GM19035 (cell line): ENCODE data around the gene TMEM221.

ENCODE experiments used
- ATAC-seq: cut with Tn5 transposase; IDR thresholded peaks from one replicate; pipeline ENCODE4 v1.9.1; 2021; ENCODE audit not compliant: unreplicated experiment

TMEM221 gene

DNA sequence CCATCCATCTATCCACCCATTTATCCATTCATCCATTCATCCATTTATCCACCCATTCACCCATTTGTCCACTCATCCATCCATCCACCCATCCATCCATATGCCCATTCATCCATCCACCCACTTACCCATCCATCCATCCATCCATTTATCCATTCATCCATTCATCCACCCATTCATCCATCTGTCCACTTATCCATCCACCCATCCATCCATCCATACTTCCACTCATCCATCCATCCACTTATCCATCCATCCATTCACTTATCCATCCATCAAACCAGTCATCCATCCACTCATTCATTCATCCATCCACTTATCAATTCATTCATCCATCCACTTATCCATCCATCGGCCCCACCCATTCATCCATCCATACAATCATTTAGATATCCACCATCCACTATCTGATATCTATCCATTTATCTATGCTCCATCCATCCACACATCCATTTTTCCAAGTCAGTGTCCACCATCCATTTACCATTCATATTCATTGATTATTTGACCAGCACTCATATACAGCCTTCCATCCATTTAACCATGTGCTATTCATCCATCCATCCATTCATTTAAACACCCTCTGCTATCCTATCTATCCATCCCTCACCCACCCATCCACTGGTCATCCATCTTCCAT lies 2.8 kb downstream of the TMEM221 start:
- ATAC-seq, result no peak

- ATAC-seq, result no peak
Observed at GRCh38 chr19:17441241-17442021, 7.0 kb downstream of the TMEM221 start.

DNA sequence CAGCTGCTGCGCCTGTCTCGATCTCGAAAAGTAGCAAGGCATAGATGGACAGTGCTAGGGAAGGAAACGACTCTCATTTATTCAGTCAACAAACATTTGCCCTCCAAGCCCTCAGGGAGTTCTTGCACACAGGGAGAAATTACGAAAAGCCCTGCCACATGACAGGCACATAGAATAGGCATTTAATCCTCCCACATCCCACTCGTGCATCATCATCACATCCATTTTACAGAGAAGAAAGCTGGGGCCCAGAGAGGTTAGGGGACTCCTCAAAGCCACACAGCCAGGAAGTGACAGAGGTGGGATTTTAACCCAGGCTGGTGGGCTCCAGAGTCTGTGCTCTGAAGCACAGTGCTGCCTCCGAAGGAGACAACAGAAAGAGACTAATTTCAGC lies 11.6 kb downstream of the TMEM221 start:
- ATAC-seq, result no peak

- no peak for ATAC-seq
Observed at GRCh38 chr19:17436094-17436873, 12.2 kb downstream of the TMEM221 start.

DNA sequence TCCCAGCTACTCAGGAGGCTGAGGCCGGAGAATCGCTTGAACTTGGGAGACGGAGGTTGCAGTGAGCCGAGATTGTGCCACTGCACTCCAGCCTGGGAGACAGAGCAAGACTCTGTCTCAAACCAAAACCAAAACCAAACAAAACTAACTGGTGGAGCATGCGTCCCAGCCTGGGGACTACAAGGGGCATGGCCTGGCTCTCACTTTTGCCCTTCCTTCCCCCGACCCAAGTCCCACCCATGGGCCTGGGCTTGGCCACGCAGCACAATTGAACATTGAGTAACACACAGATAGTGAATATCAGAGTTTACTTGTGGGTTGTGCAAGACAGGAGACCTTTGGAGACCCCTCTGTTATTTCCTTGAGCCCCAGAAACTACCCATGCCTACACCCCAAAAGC lies 13.2 kb downstream of the TMEM221 start:
- no peak for ATAC-seq

- no peak for ATAC-seq
Observed at GRCh38 chr19:17431417-17431816, 17.1 kb downstream of the TMEM221 start.

DNA sequence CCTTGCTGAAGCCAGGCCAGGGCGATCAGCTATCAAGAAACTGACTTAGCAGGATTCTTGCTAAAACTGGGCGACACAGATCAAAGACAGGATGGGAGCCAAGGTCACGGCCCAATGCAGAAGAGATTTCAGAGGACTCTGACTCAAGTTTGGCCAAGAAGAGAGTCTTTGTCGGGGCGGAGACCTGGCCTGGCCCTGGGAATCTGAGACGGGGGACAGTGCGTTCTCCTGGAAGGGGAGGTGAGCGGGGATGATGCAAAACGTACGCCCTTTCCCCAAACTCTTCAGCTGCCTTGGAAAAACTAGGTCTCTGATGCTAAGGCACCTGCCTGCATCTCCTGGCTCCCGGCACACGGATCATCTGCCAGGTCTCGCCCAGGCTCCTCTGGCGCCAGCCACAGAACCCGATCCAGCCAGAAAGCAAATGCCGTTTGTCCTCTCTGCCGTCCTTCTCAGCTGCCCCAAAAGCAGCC lies 18.8 kb downstream of the TMEM221 start:
- no peak for ATAC-seq

GRCh38 chr19:17424743-17425365 lies 23.6 kb downstream of the TMEM221 start:
- no peak for ATAC-seq

DNA sequence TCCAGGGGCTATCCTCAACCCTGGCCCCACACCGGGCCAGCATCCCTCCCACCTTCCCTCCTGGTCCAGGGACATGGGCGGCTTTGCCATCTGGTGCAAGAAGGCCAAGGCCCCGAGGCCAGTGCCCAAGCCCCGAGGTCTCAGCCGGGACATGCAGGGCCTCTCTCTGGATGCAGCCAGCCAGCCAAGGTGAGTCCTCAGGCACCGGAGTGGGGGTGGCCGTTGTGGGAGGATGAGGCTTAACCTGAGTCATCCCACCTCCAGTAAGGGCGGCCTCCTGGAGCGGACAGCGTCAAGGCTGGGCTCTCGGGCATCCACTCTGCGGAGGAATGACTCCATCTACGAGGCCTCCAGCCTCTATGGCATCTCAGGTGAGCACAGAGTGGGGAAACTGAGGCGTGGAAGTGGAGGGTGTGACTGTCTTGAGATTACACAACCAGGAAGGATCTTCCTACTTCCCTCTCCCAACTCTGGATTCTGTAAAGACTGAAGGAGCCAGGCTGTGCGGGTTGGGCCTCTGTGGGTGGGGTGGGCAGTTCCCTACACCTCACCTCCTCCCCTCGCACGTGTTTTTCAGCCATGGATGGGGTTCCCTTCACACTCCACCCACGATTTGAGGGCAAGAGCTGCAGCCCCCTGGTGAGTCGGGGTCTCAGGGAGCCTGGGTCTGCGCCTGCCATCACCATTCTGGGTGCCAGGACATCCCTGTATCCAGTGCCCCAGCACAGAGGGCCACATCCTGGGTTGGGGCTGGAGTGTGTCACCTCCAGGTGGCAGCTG lies 24.8 kb downstream of the TMEM221 start:
- ATAC-seq, result no peak

DNA sequence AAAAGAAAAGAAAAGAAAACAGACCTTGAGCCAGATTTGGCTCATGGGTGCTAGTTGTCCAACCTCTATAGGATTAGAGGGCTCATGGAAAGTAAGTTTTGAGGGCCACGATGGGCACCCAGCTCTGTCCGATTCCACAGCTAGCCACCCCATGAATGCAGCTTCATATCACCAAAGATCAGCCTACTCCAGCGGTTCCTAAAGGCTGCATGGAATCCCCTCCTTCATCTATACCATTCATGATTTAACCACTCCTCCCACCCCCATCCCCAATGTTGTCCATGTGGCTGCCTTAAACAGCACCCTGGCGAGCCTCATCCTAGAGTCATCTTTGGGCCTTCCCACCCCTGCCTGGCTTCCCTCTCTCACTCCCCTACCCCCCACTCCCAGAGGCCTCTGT lies 26.5 kb downstream of the TMEM221 start:
- ATAC-seq, result no peak

DNA sequence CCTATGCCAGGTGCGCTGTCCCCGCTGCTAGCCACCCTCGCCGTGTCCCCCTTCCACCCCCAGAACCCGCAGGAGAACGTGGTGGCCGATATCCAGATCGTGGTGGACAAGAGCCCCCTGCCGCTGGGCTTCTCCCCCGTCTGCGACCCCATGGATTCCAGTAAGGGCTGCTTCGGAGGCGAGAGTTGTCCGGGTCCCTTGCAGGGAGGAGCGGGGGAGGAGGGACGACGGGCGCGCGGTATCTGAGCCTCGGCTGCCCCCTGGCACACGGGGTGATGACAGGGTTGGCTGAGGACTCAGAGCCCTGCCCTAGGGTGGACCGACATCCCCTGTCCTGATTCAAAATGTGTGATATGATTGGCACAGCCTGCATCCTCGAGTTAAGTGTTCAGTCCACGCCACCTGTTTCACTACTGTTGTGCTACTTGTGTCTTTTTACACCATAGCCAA lies 28.0 kb downstream of the TMEM221 start:
- peak; percentile 11 for ATAC-seq

- peak; percentile 89 for ATAC-seq
Observed at GRCh38 chr19:17419621-17420474, 28.6 kb downstream of the TMEM221 start, which contains the start of gene MVB12A. Gene MVB12A, plus strand, starts transcription at chr19:17420047. Its CDS starts 89 bp downstream, at chr19:17420136.

GRCh38 chr19:17419154-17419620 lies 29.3 kb downstream of the TMEM221 start:
- ATAC-seq, result no peak

DNA sequence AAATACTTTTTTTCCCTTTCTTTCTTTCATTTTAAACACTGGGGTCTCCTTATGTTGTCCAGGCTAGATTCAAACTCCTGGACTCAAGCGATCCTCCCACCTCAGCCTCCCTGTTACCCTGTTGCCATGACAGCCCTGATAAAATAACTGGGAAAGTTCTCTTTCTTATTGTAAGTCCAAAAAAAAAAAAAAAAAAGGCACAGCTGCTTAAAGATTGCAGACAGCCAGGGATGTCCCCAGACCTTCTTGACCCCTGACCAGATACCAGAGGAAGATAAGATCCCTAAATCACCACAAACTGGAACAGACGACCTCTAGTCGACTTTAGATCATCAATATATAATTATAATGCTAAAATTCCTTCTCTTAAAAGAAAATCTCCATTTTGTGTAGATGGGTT lies 29.8 kb downstream of the TMEM221 start:
- no peak for ATAC-seq

DNA sequence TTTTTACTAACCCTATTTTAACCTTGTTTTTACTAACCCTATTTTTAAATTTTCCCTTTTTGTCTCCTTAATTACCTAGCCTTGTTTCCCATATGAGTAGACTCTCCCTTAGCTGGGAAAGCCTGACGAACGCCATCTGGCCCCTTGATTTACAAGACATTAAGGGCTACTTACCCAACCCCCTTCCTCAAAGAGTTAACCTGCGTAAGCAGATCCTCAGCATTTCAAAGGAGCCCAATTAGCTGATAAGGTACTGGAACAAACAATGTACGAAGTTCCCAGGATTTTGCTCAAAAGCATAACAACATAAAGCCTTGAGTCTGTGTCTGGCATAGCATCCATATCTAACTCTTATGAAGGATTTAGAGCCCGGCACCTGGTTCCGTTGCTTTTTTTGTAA lies 33.3 kb downstream of the TMEM221 start:
- no peak for ATAC-seq

DNA sequence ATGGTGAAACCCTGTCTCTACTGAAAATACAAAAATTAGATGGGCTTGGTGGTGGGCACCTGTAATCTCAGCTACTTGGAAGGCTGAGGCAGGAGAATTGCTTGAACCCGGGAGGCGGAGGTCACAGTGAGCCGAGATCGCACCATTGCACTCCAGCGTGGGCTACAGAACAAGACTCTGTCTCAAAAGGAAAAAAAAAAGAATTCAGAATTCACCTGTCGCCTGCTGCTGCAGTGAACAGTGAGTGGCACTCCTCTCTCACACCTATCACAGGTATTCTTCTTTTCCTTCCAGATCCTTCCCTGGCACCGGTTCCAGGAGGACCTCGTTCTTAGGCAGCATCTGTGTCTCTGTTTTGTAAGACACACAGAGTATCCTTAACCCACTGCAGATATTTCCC lies 34.4 kb downstream of the TMEM221 start:
- no peak for ATAC-seq

DNA sequence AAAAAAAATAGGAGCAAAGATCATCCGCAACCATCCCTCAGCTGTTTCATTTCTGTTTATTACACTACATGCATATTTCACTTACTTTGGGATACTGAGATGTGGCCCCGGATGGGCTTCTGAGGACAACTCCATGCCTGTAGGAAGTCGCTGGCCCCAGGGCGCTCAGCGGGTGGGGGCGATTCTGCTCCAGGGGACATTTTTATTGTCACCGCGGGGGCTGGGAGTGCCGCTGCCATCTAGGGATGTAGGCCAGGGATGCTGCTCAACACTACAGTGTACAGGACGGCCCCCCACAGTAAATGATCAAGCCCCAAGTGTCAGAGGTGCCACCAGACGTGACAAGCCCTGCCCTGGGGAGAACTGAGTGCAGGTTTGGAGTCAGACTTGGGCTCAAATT lies 36.7 kb downstream of the TMEM221 start:
- no peak for ATAC-seq

- ATAC-seq, result no peak
Observed at GRCh38 chr19:17409990-17410389, 38.5 kb downstream of the TMEM221 start.

GRCh38 chr19:17406887-17407196 lies 41.6 kb downstream of the TMEM221 start:
- ATAC-seq, result peak; percentile 1
